ENCODE results near the gene XRCC6.
A peak's percentile ranks its signal among the peaks of the same experiment; 100 is the strongest.
"Not testable (repeated sequence)": the region's sequence is repeated elsewhere in the genome, so short reads cannot be mapped to it uniquely, and the experiment has no call there.

Gene XRCC6

GRCh38 chr22:41686890-41687289 lies 65.8 kb downstream of the XRCC6 start:
- not testable (repeated sequence) for DNase-seq (ENCODE audit: low read depth in 2 of 2)

- no peak for DNase-seq (ENCODE audit: low read depth in 2 of 2)
These were observed 66.8 kb downstream of the XRCC6 start for GRCh38 chr22:41687901-41688364.

DNA sequence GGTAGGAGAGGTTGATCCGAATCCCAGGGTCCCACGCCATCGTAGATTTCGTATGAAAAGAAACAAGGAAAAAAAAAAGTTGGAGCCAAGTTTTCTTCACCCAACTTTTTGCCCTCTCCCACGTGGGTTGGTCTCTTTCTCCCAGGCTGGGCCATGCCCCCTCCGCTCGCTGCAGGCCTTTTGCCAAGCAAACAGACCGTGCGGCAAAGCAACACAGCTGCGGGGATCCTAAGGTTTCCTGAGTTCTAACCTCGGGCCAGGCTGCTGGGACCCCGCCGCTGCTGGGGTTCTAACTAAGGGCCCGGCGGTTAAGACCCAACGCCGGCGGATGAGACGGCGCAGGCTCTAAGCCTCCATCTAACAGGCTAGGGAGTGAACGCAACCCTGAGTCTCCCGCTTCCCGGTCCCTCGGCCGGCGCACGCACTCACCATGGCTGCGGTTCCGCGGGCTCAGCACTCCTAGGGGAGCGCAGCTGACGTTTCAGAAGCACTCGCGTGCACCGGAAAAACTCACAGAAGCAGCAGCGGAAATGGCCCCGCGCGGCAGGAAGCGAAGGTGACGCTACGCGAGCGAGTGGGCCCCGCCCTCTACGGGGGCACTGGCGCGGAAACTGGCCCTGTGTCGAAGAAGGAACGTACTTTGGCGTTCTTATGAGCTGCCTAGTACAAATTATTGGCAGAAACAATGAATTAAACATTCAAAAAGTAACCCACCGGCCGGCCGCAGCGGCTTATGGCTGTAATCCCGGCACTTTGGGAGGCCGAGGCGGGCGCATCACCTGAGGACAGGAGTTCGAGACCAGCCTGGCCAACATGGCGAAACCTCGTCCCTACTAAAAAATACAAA lies 67.5 kb downstream of the XRCC6 start, which contains the start of gene SNU13:
SNU13 (minus strand) TSS at position 503 of the 847 bp plus-strand sequence; CDS start at position 432, 71 bp downstream.
- peak; percentile 78 to 81 for DNase-seq (ENCODE audit: low read depth in 2 of 2)

DNA sequence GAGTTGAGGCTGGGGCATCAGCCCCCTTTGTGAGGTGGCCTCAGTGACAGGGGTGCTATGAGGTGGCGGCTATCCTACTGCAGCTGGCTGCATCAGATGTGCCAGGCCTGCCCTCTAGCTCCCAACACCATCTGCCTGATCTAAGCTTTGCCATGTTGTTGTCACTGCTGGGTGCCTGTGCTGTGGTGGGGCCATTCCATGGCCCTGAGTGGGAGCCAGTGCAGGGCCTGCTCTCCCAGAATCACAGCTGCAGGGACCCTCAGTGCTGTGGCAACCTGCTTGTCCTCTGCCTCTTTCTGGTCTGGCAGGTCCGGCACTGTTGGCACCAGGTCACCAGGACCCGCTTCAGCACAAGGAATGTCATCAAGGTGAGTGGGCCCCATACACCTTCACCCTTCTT lies 69.4 kb downstream of the XRCC6 start:
- DNase-seq (ENCODE audit: low read depth in 2 of 2), result no peak

GRCh38 chr22:41695211-41695610 lies 74.1 kb downstream of the XRCC6 start:
- DNase-seq (ENCODE audit: low read depth in 2 of 2), result no peak

GRCh38 chr22:41696703-41697102 lies 75.6 kb downstream of the XRCC6 start:
- DNase-seq (ENCODE audit: low read depth in 2 of 2), result no peak

GRCh38 chr22:41697126-41697775 lies 76.2 kb downstream of the XRCC6 start:
- DNase-seq (ENCODE audit: low read depth in 2 of 2), result peak; percentile 70 to 74

- DNase-seq (ENCODE audit: low read depth in 2 of 2), result peak; percentile 42 to 48
These were observed 78.4 kb downstream of the XRCC6 start, which contains the start of gene MEI1 for GRCh38 chr22:41699264-41700107. Gene MEI1, plus strand, starts transcription at chr22:41699503. Its CDS starts 36 bp downstream, at chr22:41699539.

DNA sequence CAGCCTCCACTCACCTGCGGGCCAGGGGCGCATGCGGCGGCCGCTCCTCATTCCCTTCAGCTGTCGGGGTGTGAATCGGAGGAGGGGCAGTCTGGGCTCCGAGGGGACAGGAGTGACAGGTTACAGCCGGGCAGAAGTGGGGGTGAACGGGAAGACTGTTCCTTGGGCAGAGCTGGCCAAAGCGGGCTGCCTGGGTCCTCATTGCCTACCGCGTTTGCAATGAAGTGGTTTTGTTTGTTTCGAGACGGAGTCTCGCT lies 78.9 kb downstream of the XRCC6 start:
- DNase-seq (ENCODE audit: low read depth in 2 of 2), result no peak

DNA sequence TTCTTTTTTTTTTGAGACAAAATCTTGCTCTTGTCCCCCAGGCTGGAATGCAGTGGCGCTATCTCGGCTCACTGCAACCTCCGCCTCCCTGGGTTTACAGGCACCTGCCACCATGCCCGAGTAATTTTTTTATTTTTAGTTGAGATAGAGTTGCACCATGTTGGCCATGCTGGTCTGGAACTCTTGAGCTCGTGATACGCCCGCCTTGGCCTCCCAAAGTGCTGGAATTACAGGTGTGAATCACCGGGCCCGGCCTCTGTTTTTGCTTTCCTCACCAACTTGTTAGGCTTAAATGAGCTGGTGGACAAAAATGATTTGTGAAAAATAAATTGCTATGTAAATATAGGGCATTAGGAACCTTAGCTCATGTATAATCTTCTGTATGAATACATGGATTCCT lies 81.7 kb downstream of the XRCC6 start:
- no peak for DNase-seq (ENCODE audit: low read depth in 2 of 2)

DNA sequence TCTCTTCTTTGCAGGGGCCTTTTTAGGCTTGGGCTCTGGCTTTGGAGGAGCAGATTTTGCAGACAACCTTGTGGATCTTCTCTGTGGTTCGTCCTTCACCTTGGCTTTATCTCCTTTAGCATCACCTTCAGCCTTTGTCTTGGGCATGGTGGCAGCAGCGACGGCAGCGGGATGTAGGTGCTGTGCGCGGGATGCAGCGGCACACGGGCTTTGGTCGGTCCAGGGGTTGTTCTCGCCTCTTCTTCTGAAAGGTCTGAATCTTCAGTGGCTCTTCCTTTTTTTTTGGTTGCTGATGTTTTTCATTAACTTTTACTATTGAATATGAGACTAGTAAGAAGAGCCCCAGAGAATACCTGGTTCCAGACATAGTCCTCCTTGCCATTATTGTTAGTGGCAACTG lies 88.2 kb downstream of the XRCC6 start:
- no peak for DNase-seq (ENCODE audit: low read depth in 2 of 2)

DNA sequence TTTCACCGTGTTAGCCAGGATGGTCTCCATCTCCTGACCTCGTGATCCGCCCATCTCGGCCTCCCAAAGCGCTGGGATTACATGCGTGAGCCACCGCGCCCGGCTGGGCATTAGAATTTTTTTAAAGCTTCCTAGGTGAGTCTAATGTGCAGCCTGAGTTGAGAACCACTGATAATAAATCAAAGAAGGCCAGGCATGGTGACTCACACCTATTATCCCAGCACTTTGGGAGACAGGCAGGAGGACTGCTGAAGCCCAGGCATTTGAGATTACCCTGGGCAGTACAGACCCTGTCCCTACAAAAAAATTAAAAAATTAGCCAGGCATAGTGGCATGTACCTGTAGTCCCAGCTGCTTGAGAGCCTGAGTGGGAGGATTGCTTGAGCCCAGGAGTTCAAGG lies 91.9 kb downstream of the XRCC6 start:
- no peak for DNase-seq (ENCODE audit: low read depth in 2 of 2)
